Measurements from ENCODE around the gene ITPK1. TPM values are rescaled to one million over a fixed set of nuclear protein-coding genes. Genes with fewer than 3 reads are reported as not detected.

The ITPK1 gene
- total RNA-seq, 4 donors from 2014 or later, result 64.8 to 235 (median 128) TPM

GRCh38 chr14:92958373-92959188, 157.1 kb downstream of the ITPK1 start:
- Histone ChIP-seq H3K27me3 (no peaks in the 10 kb centered on the region), H3K9me3 (no peaks in the 10 kb centered on the region), H3K36me3 (no peaks in the 10 kb centered on the region), H3K27ac (no peak overlapping the region), H3K4me1 (peaks cover 0 to 3% (median 3%) of the 10 kb centered on the region in 4 donors), H3K4me3 (no peak overlapping the region)
- no peak for DNase-seq
- intact Hi-C loops (cut with DNase I; ENCODE audit: low total_unique reads) (no loop called here), in situ Hi-C loops (cut with MboI; ENCODE audit: low pct_ligation_motif_present in 1 of 4, low pct_unique_long_range_greater_than_20kb in 1 of 4, low sequenced_read_pairs in 3 of 4) (loop anchor here in 2 of 4 donors (10.0 kb wide), 2 partner anchors 176 to 186 kb away; no protein-coding TSS in a partner anchor)
- TF ChIP-seq POLR2AphosphoS5 (IDR thresholded peaks at IDR 0.05) (no peak), CTCF (IDR thresholded peaks at IDR 0.05) (no peak), EP300 (IDR thresholded peaks at IDR 0.05; ENCODE audit: low read depth) (no peak), POLR2A (IDR thresholded peaks at IDR 0.05) (no peak)
- WGBS, 2 donors (ENCODE audit: low coverage in 1 of 2), result 86% methylated on average over 22 of the region's 22 CpGs; no CpG with 5 or more reads in 1 of the 2 donors

GRCh38 chr14:92956961-92957360, 158.8 kb downstream of the ITPK1 start:
- H3K4me1 ChIP-seq, result peaks cover 0 to 3% (median 0%) of the 10 kb centered on the region in 4 donors
- no peaks in the 10 kb centered on the region for H3K36me3 ChIP-seq
- no peak overlapping the region for H3K4me3 ChIP-seq
- TF ChIP-seq EP300 (IDR thresholded peaks at IDR 0.05; ENCODE audit: low read depth) (no peak), POLR2AphosphoS5 (IDR thresholded peaks at IDR 0.05) (no peak), CTCF (IDR thresholded peaks at IDR 0.05) (no peak), POLR2A (IDR thresholded peaks at IDR 0.05) (no peak)
- no peak overlapping the region for H3K27ac ChIP-seq
- no peaks in the 10 kb centered on the region for H3K27me3 ChIP-seq
- in situ Hi-C loops (cut with MboI; ENCODE audit: low pct_ligation_motif_present in 1 of 4, low pct_unique_long_range_greater_than_20kb in 1 of 4, low sequenced_read_pairs in 3 of 4), result loop anchor here in 2 of 4 donors (10.0 kb wide), 2 partner anchors 178 to 188 kb away; no protein-coding TSS in a partner anchor
- H3K9me3 ChIP-seq, result no peaks in the 10 kb centered on the region
- DNase-seq, result no peak
- WGBS, 2 donors (ENCODE audit: low coverage in 1 of 2), result 85% methylated on average over 11 of the region's 11 CpGs; no CpG with 5 or more reads in 1 of the 2 donors
- intact Hi-C loops (cut with DNase I; ENCODE audit: low total_unique reads), result no loop called here

GRCh38 chr14:92955381-92955780, 160.3 kb downstream of the ITPK1 start:
- no peaks in the 10 kb centered on the region for H3K27me3 ChIP-seq
- in situ Hi-C loops (cut with MboI; ENCODE audit: low pct_ligation_motif_present in 1 of 4, low pct_unique_long_range_greater_than_20kb in 1 of 4, low sequenced_read_pairs in 3 of 4), result loop anchor here in 2 of 4 donors (10.0 kb wide), 2 partner anchors 179 to 189 kb away; no protein-coding TSS in a partner anchor
- no peak overlapping the region for H3K4me3 ChIP-seq
- H3K36me3 ChIP-seq, result peaks cover 0 to 6% (median 0%) of the 10 kb centered on the region in 4 donors
- no peak for TF ChIP-seq POLR2AphosphoS5 (IDR thresholded peaks at IDR 0.05)
- TF ChIP-seq POLR2A (IDR thresholded peaks at IDR 0.05), result no peak
- no peak for TF ChIP-seq CTCF (IDR thresholded peaks at IDR 0.05)
- intact Hi-C loops (cut with DNase I; ENCODE audit: low total_unique reads), result no loop called here
- peaks cover 0 to 5% (median 0%) of the 10 kb centered on the region in 4 donors for H3K4me1 ChIP-seq
- no peak for DNase-seq
- no peaks in the 10 kb centered on the region for H3K9me3 ChIP-seq
- no peak overlapping the region for H3K27ac ChIP-seq
- 94% methylated on average over 3 to 7 of the region's 7 CpGs for WGBS, 2 donors (ENCODE audit: low coverage in 1 of 2)

- Histone ChIP-seq H3K4me1 (peaks cover 0 to 5% (median 0%) of the 10 kb centered on the region in 4 donors), H3K27ac (no peak overlapping the region), H3K4me3 (no peak overlapping the region), H3K27me3 (no peaks in the 10 kb centered on the region), H3K9me3 (no peaks in the 10 kb centered on the region), H3K36me3 (peaks cover 0 to 11% (median 0%) of the 10 kb centered on the region in 4 donors)
- TF ChIP-seq EP300 (IDR thresholded peaks at IDR 0.05; ENCODE audit: low read depth) (no peak), CTCF (IDR thresholded peaks at IDR 0.05) (no peak), POLR2A (IDR thresholded peaks at IDR 0.05) (no peak), POLR2AphosphoS5 (IDR thresholded peaks at IDR 0.05) (no peak)
- whole genome bisulfite sequencing, 2 donors (ENCODE audit: low coverage in 1 of 2), result 83 to 100% methylated on average over 1 to 5 of the region's 5 CpGs
- intact Hi-C loops (cut with DNase I; ENCODE audit: low total_unique reads), result loop anchor here (5.0 kb wide), 1 partner anchor 162 kb away; the partner anchor contains the start of gene ITPK1
- in situ Hi-C loops (cut with MboI; ENCODE audit: low pct_ligation_motif_present in 1 of 4, low pct_unique_long_range_greater_than_20kb in 1 of 4, low sequenced_read_pairs in 3 of 4), result loop anchor here in 3 of 4 donors (5.0 to 10.0 kb wide), 3 partner anchors 180 to 190 kb away; no protein-coding TSS in a partner anchor
- DNase-seq, result no peak
Measured at GRCh38 chr14:92954933-92955332, 160.8 kb downstream of the ITPK1 start.

Measured in transverse colon (tissue), 4 donors.